K562 (cell line): Measurements from ENCODE around the gene AADAC. TPM values are rescaled to one million over a fixed set of nuclear protein-coding genes. Genes with fewer than 3 reads are reported as not detected.
A peak's percentile ranks its signal among the peaks of the same experiment; 100 is the strongest.

ENCODE experiments used
- CREB1 ChIP-seq, 2 experiments: sonication (generic) in 1 of 2; formaldehyde crosslinking in 1 of 2; IDR thresholded peaks; 2 replicates each; pipeline versions ENCODE4 v1.6.1 to v1.8.0; 2012 to 2022; ENCODE audit warnings: inconsistent platforms in 1 of 2, mild to moderate bottlenecking in 1 of 2, missing genetic modification reagents in 1 of 2, moderate library complexity in 1 of 2
- CSDE1 ChIP-seq, 2 experiments: fragments of 450-650 bp; IDR thresholded peaks; 2 replicates each; pipeline ENCODE4 v1.6.1; 2016; ENCODE audit warnings: mild to moderate bottlenecking in 1 of 2
- ELF4 ChIP-seq: fragments of 450-650 bp; formaldehyde crosslinking; IDR thresholded peaks from 2 replicates; pipeline ENCODE4 v1.4.0; 2022; ENCODE audit warnings: missing genetic modification characterization
- FOXJ3 ChIP-seq: sonication (generic); formaldehyde crosslinking; IDR thresholded peaks from 2 replicates; pipeline ENCODE4 v1.4.0; 2020; ENCODE audit warnings: mild to moderate bottlenecking, missing genetic modification reagents
- HDAC1 ChIP-seq, 2 experiments: fragments of 450-650 bp; IDR thresholded peaks; 2 replicates each; pipeline ENCODE4 v1.6.1; 2016 to 2017; ENCODE audit warnings: inconsistent platforms in 1 of 2, mild to moderate bottlenecking in 1 of 2, moderate library complexity in 1 of 2
- PHB2 ChIP-seq: fragments of 450-650 bp; IDR thresholded peaks from 2 replicates; pipeline ENCODE4 v1.6.1; 2017; ENCODE audit warnings: low read depth
- POLR3G ChIP-seq: IDR thresholded peaks from 2 replicates; pipeline ENCODE4 v1.6.1; 2011; ENCODE audit not compliant: insufficient read length, insufficient replicate concordance; ENCODE audit errors: extremely low read depth
- polyA plus RNA-seq, 8 experiments: library from polyadenylated mRNA; depleted of rRNA in 4 of 8; stranded (reverse) in 5 of 8; unstranded in 3 of 8; fragments of >200 nt; fragmentation: Nextera tagmentation in 2 of 8; fragmentation: Illumina TruSeq in 1 of 8; extraction: Ambion mirVana in 2 of 8; extraction: Trizol in 1 of 8; gene quantifications; 2 replicates each; pipeline versions ENCODE4 v1.2.1 to v1.2.3, GENCODE V29; 2011 to 2014; ENCODE audit warnings: inconsistent platforms in 1 of 8, missing spikeins in 1 of 8
- total RNA-seq, 7 experiments: library from RNA; depleted of rRNA in 6 of 7; stranded (reverse); fragments of >200 nt in 6 of 7; fragmentation: Illumina TruSeq in 2 of 7; extraction: Trizol in 2 of 7; gene quantifications; 2 replicates each; pipeline versions ENCODE4 v1.2.1 to v1.2.3, GENCODE V29; 2011 to 2021; ENCODE audit warnings: low replicate concordance in 1 of 7
- TF ChIP-seq, protein P1 (sequence below), 2 experiments: fragments of 450-650 bp; formaldehyde crosslinking in 1 of 2; IDR thresholded peaks; 2 replicates each; pipeline versions ENCODE4 v1.4.0 to v1.6.1; 2014 to 2020; ENCODE audit warnings: mild to moderate bottlenecking in 2 of 2, borderline replicate concordance in 1 of 2, low read depth in 1 of 2
- TF ChIP-seq, protein P2 (sequence below): sonication (generic); formaldehyde crosslinking; IDR thresholded peaks from 2 replicates; pipeline ENCODE4 v1.8.1; 2023; ENCODE audit warnings: mild to moderate bottlenecking, missing genetic modification reagents
- TF ChIP-seq, protein P3 (sequence below): fragments of 450-650 bp; IDR thresholded peaks from 2 replicates; pipeline ENCODE4 v1.6.1; 2016; ENCODE audit warnings: mild to moderate bottlenecking
- TF ChIP-seq, protein P4 (sequence below): IDR thresholded peaks from 2 replicates; pipeline ENCODE4 v1.6.1; 2012; ENCODE audit warnings: low read depth, low read length, improper control_type of control experiment, borderline replicate concordance

AADAC gene
- total and polyA plus RNA-seq, 9 of the 15 experiments (the other 6 are each of a cell fraction or from before 2014, with no cell fraction given) = 0.47 TPM; not detected in 8

DNA sequence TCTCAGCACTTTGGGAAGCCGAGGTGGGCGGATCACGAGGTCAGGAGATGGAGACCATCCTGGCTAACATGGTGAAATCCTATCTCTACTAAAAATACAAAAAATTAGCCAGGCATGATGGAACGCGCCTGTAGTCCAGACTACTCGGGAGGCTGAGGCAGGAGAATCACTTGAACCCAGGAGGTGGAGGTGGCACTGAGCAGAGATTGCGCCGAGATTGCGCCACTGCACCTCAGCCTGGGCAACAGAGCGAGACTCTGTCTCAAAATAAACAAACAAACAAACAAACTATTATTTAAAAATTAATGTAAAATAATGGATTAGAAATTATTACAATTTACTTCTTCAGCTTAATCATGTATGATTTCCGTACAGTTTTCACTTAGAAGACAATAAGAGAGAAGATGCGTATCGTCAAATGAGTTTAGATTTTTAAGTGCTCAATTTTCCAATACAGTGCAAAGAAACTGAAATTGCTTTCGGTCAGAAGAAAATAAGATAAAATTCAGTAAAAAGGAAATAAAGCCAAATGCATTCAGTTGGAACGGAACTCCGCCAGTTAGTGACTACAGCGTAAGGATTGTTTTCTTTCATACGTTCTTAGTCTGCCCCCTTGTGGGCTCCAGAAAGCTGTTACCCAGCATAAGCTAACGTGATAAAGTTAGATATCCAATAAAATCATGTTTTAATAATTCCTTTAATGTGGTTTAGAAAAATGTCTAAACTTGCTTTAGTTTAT lies 24.8 kb downstream of the AADAC start (continued):
- TF ChIP-seq, protein P1, sequence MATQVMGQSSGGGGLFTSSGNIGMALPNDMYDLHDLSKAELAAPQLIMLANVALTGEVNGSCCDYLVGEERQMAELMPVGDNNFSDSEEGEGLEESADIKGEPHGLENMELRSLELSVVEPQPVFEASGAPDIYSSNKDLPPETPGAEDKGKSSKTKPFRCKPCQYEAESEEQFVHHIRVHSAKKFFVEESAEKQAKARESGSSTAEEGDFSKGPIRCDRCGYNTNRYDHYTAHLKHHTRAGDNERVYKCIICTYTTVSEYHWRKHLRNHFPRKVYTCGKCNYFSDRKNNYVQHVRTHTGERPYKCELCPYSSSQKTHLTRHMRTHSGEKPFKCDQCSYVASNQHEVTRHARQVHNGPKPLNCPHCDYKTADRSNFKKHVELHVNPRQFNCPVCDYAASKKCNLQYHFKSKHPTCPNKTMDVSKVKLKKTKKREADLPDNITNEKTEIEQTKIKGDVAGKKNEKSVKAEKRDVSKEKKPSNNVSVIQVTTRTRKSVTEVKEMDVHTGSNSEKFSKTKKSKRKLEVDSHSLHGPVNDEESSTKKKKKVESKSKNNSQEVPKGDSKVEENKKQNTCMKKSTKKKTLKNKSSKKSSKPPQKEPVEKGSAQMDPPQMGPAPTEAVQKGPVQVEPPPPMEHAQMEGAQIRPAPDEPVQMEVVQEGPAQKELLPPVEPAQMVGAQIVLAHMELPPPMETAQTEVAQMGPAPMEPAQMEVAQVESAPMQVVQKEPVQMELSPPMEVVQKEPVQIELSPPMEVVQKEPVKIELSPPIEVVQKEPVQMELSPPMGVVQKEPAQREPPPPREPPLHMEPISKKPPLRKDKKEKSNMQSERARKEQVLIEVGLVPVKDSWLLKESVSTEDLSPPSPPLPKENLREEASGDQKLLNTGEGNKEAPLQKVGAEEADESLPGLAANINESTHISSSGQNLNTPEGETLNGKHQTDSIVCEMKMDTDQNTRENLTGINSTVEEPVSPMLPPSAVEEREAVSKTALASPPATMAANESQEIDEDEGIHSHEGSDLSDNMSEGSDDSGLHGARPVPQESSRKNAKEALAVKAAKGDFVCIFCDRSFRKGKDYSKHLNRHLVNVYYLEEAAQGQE (IDR thresholded peaks at IDR 0.05; ENCODE audit: borderline replicate concordance) = peak; percentile 88
- TF ChIP-seq, protein P1 (CRISPR knock-in tag; IDR thresholded peaks at IDR 0.05; ENCODE audit: low read depth) = no peak
- TF ChIP-seq, protein P2, sequence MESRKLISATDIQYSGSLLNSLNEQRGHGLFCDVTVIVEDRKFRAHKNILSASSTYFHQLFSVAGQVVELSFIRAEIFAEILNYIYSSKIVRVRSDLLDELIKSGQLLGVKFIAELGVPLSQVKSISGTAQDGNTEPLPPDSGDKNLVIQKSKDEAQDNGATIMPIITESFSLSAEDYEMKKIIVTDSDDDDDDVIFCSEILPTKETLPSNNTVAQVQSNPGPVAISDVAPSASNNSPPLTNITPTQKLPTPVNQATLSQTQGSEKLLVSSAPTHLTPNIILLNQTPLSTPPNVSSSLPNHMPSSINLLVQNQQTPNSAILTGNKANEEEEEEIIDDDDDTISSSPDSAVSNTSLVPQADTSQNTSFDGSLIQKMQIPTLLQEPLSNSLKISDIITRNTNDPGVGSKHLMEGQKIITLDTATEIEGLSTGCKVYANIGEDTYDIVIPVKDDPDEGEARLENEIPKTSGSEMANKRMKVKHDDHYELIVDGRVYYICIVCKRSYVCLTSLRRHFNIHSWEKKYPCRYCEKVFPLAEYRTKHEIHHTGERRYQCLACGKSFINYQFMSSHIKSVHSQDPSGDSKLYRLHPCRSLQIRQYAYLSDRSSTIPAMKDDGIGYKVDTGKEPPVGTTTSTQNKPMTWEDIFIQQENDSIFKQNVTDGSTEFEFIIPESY (CRISPR knock-in tag) = 0 out of 2 replicates have a peak, but pooled peaks have one; percentile 22
- TF ChIP-seq FOXJ3 (CRISPR knock-in tag) (no peak), PHB2 (no peak), ELF4 (CRISPR knock-in tag) (no peak), POLR3G (no peak), CSDE1 (IDR thresholded peaks at IDR 0.05) (no peak), HDAC1 (IDR thresholded peaks at IDR 0.05) (no peak), CREB1 (IDR thresholded peaks at IDR 0.05) (no peak), CREB1 (CRISPR knock-in tag; IDR thresholded peaks at IDR 0.05) (no peak)
- TF ChIP-seq, protein P3, sequence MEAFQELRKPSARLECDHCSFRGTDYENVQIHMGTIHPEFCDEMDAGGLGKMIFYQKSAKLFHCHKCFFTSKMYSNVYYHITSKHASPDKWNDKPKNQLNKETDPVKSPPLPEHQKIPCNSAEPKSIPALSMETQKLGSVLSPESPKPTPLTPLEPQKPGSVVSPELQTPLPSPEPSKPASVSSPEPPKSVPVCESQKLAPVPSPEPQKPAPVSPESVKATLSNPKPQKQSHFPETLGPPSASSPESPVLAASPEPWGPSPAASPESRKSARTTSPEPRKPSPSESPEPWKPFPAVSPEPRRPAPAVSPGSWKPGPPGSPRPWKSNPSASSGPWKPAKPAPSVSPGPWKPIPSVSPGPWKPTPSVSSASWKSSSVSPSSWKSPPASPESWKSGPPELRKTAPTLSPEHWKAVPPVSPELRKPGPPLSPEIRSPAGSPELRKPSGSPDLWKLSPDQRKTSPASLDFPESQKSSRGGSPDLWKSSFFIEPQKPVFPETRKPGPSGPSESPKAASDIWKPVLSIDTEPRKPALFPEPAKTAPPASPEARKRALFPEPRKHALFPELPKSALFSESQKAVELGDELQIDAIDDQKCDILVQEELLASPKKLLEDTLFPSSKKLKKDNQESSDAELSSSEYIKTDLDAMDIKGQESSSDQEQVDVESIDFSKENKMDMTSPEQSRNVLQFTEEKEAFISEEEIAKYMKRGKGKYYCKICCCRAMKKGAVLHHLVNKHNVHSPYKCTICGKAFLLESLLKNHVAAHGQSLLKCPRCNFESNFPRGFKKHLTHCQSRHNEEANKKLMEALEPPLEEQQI = peak; percentile 27; the same call in 1 of the 2 replicates
- TF ChIP-seq, protein P4, sequence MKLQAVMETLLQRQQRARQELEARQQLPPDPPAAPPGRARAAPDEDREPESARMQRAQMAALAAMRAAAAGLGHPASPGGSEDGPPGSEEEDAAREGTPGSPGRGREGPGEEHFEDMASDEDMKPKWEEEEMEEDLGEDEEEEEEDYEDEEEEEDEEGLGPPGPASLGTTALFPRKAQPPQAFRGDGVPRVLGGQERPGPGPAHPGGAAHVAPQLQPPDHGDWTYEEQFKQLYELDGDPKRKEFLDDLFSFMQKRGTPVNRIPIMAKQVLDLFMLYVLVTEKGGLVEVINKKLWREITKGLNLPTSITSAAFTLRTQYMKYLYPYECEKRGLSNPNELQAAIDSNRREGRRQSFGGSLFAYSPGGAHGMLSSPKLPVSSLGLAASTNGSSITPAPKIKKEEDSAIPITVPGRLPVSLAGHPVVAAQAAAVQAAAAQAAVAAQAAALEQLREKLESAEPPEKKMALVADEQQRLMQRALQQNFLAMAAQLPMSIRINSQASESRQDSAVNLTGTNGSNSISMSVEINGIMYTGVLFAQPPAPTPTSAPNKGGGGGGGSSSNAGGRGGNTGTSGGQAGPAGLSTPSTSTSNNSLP = 0 out of 2 replicates have a peak, but pooled peaks have one; percentile 68
